ENCODE results near the gene IGFL4.

DNA sequence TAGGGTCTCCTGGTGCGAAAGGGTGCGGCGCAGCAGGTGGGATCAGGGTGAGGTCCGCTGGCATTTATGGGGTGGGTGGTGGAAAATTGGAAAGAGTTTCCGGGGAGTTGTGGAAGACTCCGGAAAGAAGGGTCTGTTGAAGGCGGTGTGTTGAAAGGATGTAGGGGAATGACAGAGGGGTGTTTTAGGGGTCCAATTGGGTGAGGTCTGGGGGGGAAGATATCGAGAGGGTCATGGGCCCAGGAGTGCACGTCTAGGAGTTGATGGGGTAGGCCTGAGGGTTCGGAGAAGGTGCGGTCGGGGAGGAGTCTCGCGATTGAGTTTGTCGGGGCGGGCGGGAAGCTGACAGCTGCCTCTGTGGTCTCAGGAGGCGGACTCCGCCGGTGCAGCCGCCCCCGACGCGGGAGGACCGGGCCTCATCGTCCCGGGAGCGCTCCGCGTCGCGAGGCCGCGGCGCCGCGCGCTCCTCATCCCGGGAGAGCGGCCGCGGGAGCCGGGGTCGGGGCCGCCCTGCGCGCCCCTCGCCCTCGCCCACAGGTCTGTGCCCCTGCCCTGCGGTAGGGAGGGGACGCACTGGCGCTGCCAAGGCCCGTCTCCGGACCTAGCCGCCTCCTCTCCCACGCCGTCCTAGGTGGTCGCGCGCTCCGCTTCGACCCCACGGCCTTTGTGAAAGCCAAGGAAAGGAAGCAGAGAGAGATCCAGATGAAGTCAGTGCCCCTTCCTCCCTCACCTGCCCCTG is 24.9 kb downstream of the IGFL4 start:
- TF ChIP-seq, protein P1, sequence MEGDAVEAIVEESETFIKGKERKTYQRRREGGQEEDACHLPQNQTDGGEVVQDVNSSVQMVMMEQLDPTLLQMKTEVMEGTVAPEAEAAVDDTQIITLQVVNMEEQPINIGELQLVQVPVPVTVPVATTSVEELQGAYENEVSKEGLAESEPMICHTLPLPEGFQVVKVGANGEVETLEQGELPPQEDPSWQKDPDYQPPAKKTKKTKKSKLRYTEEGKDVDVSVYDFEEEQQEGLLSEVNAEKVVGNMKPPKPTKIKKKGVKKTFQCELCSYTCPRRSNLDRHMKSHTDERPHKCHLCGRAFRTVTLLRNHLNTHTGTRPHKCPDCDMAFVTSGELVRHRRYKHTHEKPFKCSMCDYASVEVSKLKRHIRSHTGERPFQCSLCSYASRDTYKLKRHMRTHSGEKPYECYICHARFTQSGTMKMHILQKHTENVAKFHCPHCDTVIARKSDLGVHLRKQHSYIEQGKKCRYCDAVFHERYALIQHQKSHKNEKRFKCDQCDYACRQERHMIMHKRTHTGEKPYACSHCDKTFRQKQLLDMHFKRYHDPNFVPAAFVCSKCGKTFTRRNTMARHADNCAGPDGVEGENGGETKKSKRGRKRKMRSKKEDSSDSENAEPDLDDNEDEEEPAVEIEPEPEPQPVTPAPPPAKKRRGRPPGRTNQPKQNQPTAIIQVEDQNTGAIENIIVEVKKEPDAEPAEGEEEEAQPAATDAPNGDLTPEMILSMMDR (IDR thresholded peaks at IDR 0.05; ENCODE audit: poor library complexity), result no peak
- TF ChIP-seq EZH2phosphoT487 (IDR thresholded peaks at IDR 0.05; ENCODE audit: low read depth, severe bottlenecking, unreplicated experiment) (no peak), EZH2 (IDR thresholded peaks at IDR 0.05; ENCODE audit: borderline replicate concordance) (no peak)

Measured in hepatocyte (in vitro differentiated cells).